Stimulated activated CD8-positive, alpha-beta memory T cell treated with anti-CD3 and anti-CD28 coated beads, Interleukin-4, amount 100 ng/mL, for 48 hours (primary cell): ENCODE results near the gene HCFC1R1.
"Not testable (repeated sequence)": the region's sequence is repeated elsewhere in the genome, so short reads cannot be mapped to it uniquely, and the experiment has no call there.

Source experiments
- DNase-seq: peaks from one replicate; pipeline ENCODE4 v3.0.0-alpha.2; 2020

Gene HCFC1R1

GRCh38 chr16:3023669-3024478, at the start of gene HCFC1R1, which contains the start of gene THOC6:
Gene HCFC1R1 (minus strand): TSS chr16:3023942. CDS start chr16:3023941, 1 bp downstream.
Gene THOC6 (plus strand): TSS chr16:3024035. CDS start chr16:3024327, 292 bp downstream.
- peak; percentile 97 for DNase-seq

GRCh38 chr16:3073448-3073847, 49.7 kb upstream of the HCFC1R1 start:
- no peak for DNase-seq

GRCh38 chr16:3072576-3073263, 49.0 kb upstream of the HCFC1R1 start:
- DNase-seq: not testable (repeated sequence)

- DNase-seq: not testable (repeated sequence)
These were observed 48.4 kb upstream of the HCFC1R1 start for GRCh38 chr16:3072148-3072547.

GRCh38 chr16:3071655-3072054, 47.9 kb upstream of the HCFC1R1 start:
- no peak for DNase-seq

- no peak for DNase-seq
These were observed 46.9 kb upstream of the HCFC1R1 start for GRCh38 chr16:3070608-3071111.

GRCh38 chr16:3069146-3069545, 45.4 kb upstream of the HCFC1R1 start:
- DNase-seq: not testable (repeated sequence)

GRCh38 chr16:3068487-3068886, 44.7 kb upstream of the HCFC1R1 start:
- no peak for DNase-seq

GRCh38 chr16:3066440-3066748, 42.7 kb upstream of the HCFC1R1 start:
- DNase-seq: no peak

- no peak for DNase-seq
These were observed 42.1 kb upstream of the HCFC1R1 start for GRCh38 chr16:3065742-3066439.

- peak; percentile 85 for DNase-seq
These were observed 41.5 kb upstream of the HCFC1R1 start, which contains the start of gene IL32 for GRCh38 chr16:3065069-3065741. Gene IL32 (plus strand): TSS chr16:3065640. CDS start chr16:3065812, 172 bp downstream.

GRCh38 chr16:3063625-3064386, 40.1 kb upstream of the HCFC1R1 start:
- DNase-seq: no peak

GRCh38 chr16:3062553-3062952, 38.8 kb upstream of the HCFC1R1 start:
- no peak for DNase-seq

GRCh38 chr16:3060339-3061127, 36.8 kb upstream of the HCFC1R1 start:
- no peak for DNase-seq

- DNase-seq: no peak
These were observed 36.0 kb upstream of the HCFC1R1 start for GRCh38 chr16:3059723-3060242.

GRCh38 chr16:3059041-3059722, 35.4 kb upstream of the HCFC1R1 start:
- DNase-seq: peak; percentile 92

GRCh38 chr16:3058139-3059030, 34.6 kb upstream of the HCFC1R1 start:
- DNase-seq: peak; percentile 71

- no peak for DNase-seq
These were observed 33.7 kb upstream of the HCFC1R1 start for GRCh38 chr16:3057181-3058138.
